HUES64 (cell line): Measurements from ENCODE around the gene RNF169.

Experiments
- H3K27ac ChIP-seq: 2 replicates; pipeline ENCODE4 v1.7.0; 2013; ENCODE audit warnings: low read depth, low read length, inconsistent platforms
- H3K27me3 ChIP-seq: 2 replicates; pipeline ENCODE4 v1.6.1; 2013; ENCODE audit warnings: mild to moderate bottlenecking, low read length; ENCODE audit not compliant: insufficient read depth
- H3K36me3 ChIP-seq: 2 replicates; pipeline ENCODE4 v1.6.1; 2013; ENCODE audit warnings: mild to moderate bottlenecking, low read length; ENCODE audit not compliant: insufficient read depth
- H3K4me1 ChIP-seq: 2 replicates; pipeline ENCODE4 v1.6.1; 2013; ENCODE audit warnings: mild to moderate bottlenecking, low read length, moderate library complexity; ENCODE audit not compliant: insufficient read depth
- H3K4me3 ChIP-seq: 2 replicates; pipeline ENCODE4 v1.5.1; 2013; ENCODE audit warnings: mild to moderate bottlenecking, low read length, moderate library complexity
- H3K9ac ChIP-seq: 2 replicates; pipeline ENCODE4 v1.6.1; 2013; ENCODE audit warnings: mild to moderate bottlenecking, low read depth, low read length
- H3K9me3 ChIP-seq: 2 replicates; pipeline ENCODE4 v1.6.1; 2013; ENCODE audit warnings: low read depth, low read length; ENCODE audit not compliant: insufficient read depth
- WGBS: fragments of 150-250, 120-280 bp; methylation state at CpG from one replicate; pipeline ENCODE4 v1.1.7; 2013; ENCODE audit warnings: missing lambda C conversion rate; 5-methylcytosine and 5-hydroxymethylcytosine counted together

The RNF169 gene

GRCh38 chr11:74775762-74776161 is 27.1 kb downstream of the RNF169 start:
- H3K27ac ChIP-seq, result no peak overlapping the region
- WGBS, result 100% methylated on average over 1 of the region's 1 CpG

GRCh38 chr11:74776546-74776945 is 27.9 kb downstream of the RNF169 start:
- Histone ChIP-seq H3K36me3 (no peaks in the 10 kb centered on the region), H3K4me1 (no peaks in the 10 kb centered on the region), H3K9me3 (no peaks in the 10 kb centered on the region), H3K9ac (no peak overlapping the region), H3K4me3 (no peak overlapping the region), H3K27ac (no peak overlapping the region), H3K27me3 (no peaks in the 10 kb centered on the region)

More at GRCh38 chr11:74775762-74776161, 27.1 kb downstream of the RNF169 start:
- Histone ChIP-seq H3K4me3 (no peak overlapping the region), H3K4me1 (no peaks in the 10 kb centered on the region), H3K27me3 (no peaks in the 10 kb centered on the region), H3K36me3 (no peaks in the 10 kb centered on the region), H3K9me3 (no peaks in the 10 kb centered on the region), H3K9ac (no peak overlapping the region)

- Histone ChIP-seq H3K4me1 (no peaks in the 10 kb centered on the region), H3K9me3 (no peaks in the 10 kb centered on the region), H3K4me3 (no peak overlapping the region), H3K27me3 (no peaks in the 10 kb centered on the region), H3K9ac (no peak overlapping the region), H3K27ac (no peak overlapping the region), H3K36me3 (no peaks in the 10 kb centered on the region)
Measured at GRCh38 chr11:74777038-74777437, 28.4 kb downstream of the RNF169 start.

- Histone ChIP-seq H3K4me1 (no peaks in the 10 kb centered on the region), H3K27me3 (no peaks in the 10 kb centered on the region), H3K36me3 (no peaks in the 10 kb centered on the region), H3K9me3 (no peaks in the 10 kb centered on the region), H3K27ac (no peak overlapping the region), H3K9ac (no peak overlapping the region), H3K4me3 (no peak overlapping the region)
- 91% methylated on average over 3 of the region's 4 CpGs for WGBS
Measured at GRCh38 chr11:74777877-74778276, 29.2 kb downstream of the RNF169 start.

GRCh38 chr11:74778581-74778980 is 29.9 kb downstream of the RNF169 start:
- Histone ChIP-seq H3K4me1 (no peaks in the 10 kb centered on the region), H3K9me3 (no peaks in the 10 kb centered on the region), H3K36me3 (no peaks in the 10 kb centered on the region), H3K9ac (no peak overlapping the region), H3K27me3 (no peaks in the 10 kb centered on the region), H3K27ac (no peak overlapping the region), H3K4me3 (no peak overlapping the region)
- 97% methylated on average over 6 of the region's 6 CpGs for WGBS

- WGBS, result 94% methylated on average over 4 of the region's 4 CpGs
- Histone ChIP-seq H3K27ac (no peak overlapping the region), H3K9me3 (no peaks in the 10 kb centered on the region), H3K4me3 (no peak overlapping the region), H3K4me1 (no peaks in the 10 kb centered on the region), H3K9ac (no peak overlapping the region), H3K27me3 (no peaks in the 10 kb centered on the region), H3K36me3 (no peaks in the 10 kb centered on the region)
Measured at GRCh38 chr11:74780248-74781005, 31.8 kb downstream of the RNF169 start.

- Histone ChIP-seq H3K36me3 (no peaks in the 10 kb centered on the region), H3K27me3 (no peaks in the 10 kb centered on the region), H3K4me3 (no peak overlapping the region), H3K9me3 (no peaks in the 10 kb centered on the region), H3K4me1 (no peaks in the 10 kb centered on the region), H3K9ac (no peak overlapping the region), H3K27ac (no peak overlapping the region)
- no CpG with 5 or more reads among the region's 2 CpGs for WGBS
Measured at GRCh38 chr11:74783241-74783871, 34.7 kb downstream of the RNF169 start.

GRCh38 chr11:74784234-74784633 is 35.6 kb downstream of the RNF169 start:
- Histone ChIP-seq H3K4me3 (no peak overlapping the region), H3K9me3 (no peaks in the 10 kb centered on the region), H3K4me1 (no peaks in the 10 kb centered on the region), H3K9ac (no peak overlapping the region), H3K36me3 (peaks cover under 1% of the 10 kb centered on the region; the same call in 1 of the 2 replicates), H3K27ac (no peak overlapping the region), H3K27me3 (no peaks in the 10 kb centered on the region)
- WGBS, result 93% methylated on average over 5 of the region's 5 CpGs

GRCh38 chr11:74784726-74785125 is 36.1 kb downstream of the RNF169 start:
- H3K9me3 ChIP-seq, result peaks cover 1% of the 10 kb centered on the region; the same call in 1 of the 2 replicates
- H3K4me1 ChIP-seq, result no peaks in the 10 kb centered on the region
- peaks cover 6% of the 10 kb centered on the region for H3K36me3 ChIP-seq
- H3K9ac ChIP-seq, result no peak overlapping the region
- 75% methylated on average over 2 of the region's 4 CpGs for WGBS
- no peak overlapping the region for H3K27ac ChIP-seq
- no peak overlapping the region for H3K4me3 ChIP-seq
- no peaks in the 10 kb centered on the region for H3K27me3 ChIP-seq

GRCh38 chr11:74786574-74786973 is 37.9 kb downstream of the RNF169 start:
- Histone ChIP-seq H3K4me3 (no peak overlapping the region), H3K4me1 (no peaks in the 10 kb centered on the region), H3K9me3 (peaks cover 12% of the 10 kb centered on the region; the same call in 1 of the 2 replicates), H3K9ac (no peak overlapping the region), H3K27ac (no peak overlapping the region), H3K36me3 (peaks cover 24% of the 10 kb centered on the region), H3K27me3 (no peaks in the 10 kb centered on the region)

- Histone ChIP-seq H3K36me3 (peaks cover 43% of the 10 kb centered on the region), H3K9ac (no peak overlapping the region), H3K27me3 (no peaks in the 10 kb centered on the region), H3K4me3 (no peak overlapping the region), H3K9me3 (peaks cover 13% of the 10 kb centered on the region; the same call in 1 of the 2 replicates), H3K4me1 (no peaks in the 10 kb centered on the region), H3K27ac (no peak overlapping the region)
- WGBS, result 84% methylated on average over 9 of the region's 9 CpGs
Measured at GRCh38 chr11:74791333-74792100, 42.9 kb downstream of the RNF169 start.
